GM20000 (cell line): ENCODE results near the gene KRT72.

Experiments
- DNase-seq: peaks from one replicate; pipeline ENCODE4 v3.0.0; 2012; ENCODE audit warnings: low spot score
- TF ChIP-seq, protein P1 (sequence below): IDR thresholded peaks from 2 replicates; pipeline ENCODE4 v1.5.1; 2012; ENCODE audit warnings: mild to moderate bottlenecking, control low read depth; ENCODE audit errors: extremely low read depth, missing control alignments

The KRT72 gene

DNA sequence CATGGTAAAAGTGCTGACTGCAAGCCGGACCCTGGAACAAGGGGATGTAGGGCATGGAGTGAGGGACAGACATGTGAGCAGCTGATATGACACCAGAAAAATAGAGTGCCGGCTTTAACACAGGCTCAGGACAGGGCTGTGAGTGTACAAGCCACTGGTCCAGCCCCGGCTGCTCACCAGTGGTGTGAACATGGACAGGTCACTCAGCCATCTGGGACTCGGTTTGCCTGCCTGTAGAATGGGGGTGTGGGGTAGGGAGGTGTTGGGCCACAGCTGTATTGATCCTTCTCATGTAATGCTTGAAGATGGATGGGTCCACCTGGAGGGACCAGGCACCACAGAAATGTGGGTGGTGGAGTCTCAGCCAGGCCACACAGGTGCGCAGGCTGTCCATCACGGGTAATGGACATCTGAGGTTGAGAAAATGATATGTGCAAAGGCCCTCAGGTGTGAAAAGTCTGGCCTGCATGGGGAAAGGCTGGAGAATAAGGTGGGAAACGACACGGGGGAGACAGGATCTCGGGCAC, 17.0 kb downstream of the KRT72 start:
- DNase-seq, result no peak
- TF ChIP-seq, protein P1, sequence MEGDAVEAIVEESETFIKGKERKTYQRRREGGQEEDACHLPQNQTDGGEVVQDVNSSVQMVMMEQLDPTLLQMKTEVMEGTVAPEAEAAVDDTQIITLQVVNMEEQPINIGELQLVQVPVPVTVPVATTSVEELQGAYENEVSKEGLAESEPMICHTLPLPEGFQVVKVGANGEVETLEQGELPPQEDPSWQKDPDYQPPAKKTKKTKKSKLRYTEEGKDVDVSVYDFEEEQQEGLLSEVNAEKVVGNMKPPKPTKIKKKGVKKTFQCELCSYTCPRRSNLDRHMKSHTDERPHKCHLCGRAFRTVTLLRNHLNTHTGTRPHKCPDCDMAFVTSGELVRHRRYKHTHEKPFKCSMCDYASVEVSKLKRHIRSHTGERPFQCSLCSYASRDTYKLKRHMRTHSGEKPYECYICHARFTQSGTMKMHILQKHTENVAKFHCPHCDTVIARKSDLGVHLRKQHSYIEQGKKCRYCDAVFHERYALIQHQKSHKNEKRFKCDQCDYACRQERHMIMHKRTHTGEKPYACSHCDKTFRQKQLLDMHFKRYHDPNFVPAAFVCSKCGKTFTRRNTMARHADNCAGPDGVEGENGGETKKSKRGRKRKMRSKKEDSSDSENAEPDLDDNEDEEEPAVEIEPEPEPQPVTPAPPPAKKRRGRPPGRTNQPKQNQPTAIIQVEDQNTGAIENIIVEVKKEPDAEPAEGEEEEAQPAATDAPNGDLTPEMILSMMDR, result no peak

GRCh38 chr12:52582971-52583456, 18.2 kb downstream of the KRT72 start:
- TF ChIP-seq, protein P1, result peak; percentile 56
- peak; percentile 71 for DNase-seq

DNA sequence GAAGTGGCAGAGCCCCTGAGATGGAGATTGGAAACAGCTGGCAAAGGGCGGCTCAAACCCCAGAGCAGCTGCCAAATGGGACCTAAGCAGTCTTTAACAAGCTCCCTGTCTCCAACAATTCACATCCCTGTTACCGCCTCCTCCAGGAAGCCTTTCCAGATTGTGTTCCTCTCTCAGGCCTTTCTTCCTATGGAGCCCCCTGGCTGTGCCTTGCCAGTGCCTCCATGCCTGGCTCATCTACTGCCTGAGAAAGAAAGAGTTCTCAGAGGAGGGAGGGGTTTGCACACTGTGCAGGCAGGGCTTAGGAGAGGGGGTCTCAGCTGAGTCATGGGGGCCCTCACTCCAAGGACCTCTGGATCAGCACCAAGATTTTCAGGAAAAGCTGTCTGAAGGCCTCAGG, 18.8 kb downstream of the KRT72 start:
- TF ChIP-seq, protein P1, result no peak
- DNase-seq, result no peak

DNA sequence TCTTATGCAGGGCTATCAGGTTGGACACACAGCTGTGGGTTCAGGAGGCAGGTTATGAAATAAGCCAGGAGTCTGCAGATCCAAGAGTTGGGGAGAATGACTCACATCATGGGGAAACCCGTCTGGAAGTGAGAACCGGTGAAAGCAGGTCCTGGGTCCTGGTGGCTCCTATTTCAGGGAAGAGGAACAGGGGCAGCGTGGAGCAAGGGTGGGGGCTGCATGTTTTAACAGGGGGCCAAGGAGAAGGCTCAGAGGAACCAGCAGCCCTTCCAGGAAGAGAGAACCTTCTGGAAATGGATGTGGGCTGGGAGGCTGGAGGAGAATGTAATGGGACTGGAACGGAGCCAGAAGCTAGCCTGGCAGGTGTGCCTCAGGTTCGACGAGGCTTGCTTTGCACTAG, 19.8 kb downstream of the KRT72 start:
- DNase-seq, result no peak
- TF ChIP-seq, protein P1, result no peak

DNA sequence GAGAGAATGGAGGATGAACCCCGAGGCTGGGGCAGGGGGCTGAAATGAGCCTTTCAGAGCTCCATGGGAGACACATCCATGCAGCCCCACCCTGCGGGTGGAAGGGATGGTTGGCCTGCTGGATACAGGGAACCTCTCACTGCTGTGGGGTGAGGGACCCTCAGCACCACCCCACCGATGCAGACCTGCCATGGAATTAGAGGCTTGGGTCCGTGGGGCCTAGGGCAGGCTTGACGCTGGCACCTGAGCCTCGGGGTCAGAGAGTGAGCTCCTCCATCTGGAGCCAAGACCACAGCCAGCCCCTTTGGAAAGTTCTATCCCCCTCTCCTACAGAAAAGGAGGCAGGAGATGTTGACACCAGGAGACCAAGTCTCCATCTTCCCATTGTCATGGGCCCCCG, 20.2 kb downstream of the KRT72 start:
- DNase-seq, result no peak
- TF ChIP-seq, protein P1, result no peak

DNA sequence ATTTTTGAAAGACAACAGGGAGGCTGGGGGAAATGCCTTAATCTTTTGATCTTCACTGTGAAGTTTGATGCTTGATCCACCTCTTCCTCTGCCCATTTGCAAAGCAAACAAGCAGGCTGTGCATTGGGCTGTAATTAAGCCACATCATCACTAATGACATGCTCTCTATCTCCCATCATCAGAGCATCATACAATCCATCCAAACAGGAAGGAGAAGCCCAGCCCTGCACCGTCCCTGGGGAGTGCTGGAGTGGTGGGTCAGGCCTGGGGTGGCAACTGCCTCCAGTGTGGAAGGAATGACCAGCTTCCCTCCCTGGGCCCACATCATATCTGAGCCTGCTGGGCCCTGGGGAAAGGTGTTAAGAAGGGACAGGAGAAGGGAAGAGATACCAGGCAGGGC, 20.8 kb downstream of the KRT72 start:
- DNase-seq, result no peak
- TF ChIP-seq, protein P1, result no peak

GRCh38 chr12:52579468-52580465, 21.5 kb downstream of the KRT72 start:
- DNase-seq, result no peak
- TF ChIP-seq, protein P1, result no peak
